IMR-90 (cell line): ENCODE data around the gene ZNF341. TPM values are rescaled to one million over a fixed set of nuclear protein-coding genes. Genes with fewer than 3 reads are reported as not detected.

Experiments
- ATAC-seq: fragments of 200-7000 bp; cut with Tn5 transposase; 2 replicates; pipeline ENCODE4 v1.9.1; 2020; ENCODE audit warnings: low read depth, mild to moderate bottlenecking, moderate library complexity
- BruUV-seq: library from RNA; stranded (reverse); fragments of 400-500 nt; replicated peaks from 2 replicates; lab custom pipeline; 2021; lab: Mats Ljungman, UMichigan
- CTCF ChIA-PET: fragments of 300-600 bp; formaldehyde crosslinking; extraction: SDS; loops from one replicate; lab custom pipeline; 2021; ENCODE audit warnings: antibody characterized with exemption; lab: Yijun Ruan, JAX
- POLR2A ChIA-PET: fragments of 300-600 bp; sonication (Branson Sonifier 250); formaldehyde crosslinking; loops from one replicate; lab custom pipeline; 2022; ENCODE audit warnings: antibody characterized with exemption; ENCODE audit not compliant: unreplicated experiment; lab: Charles Lee
- DNase-seq: peaks from one replicate; pipeline ENCODE4 v3.0.0; 2013
- H2AFZ ChIP-seq: replicated peaks from 2 replicates; pipeline ENCODE3; 2013; ENCODE audit warnings: low read length, mild to moderate bottlenecking; ENCODE audit not compliant: poor library complexity
- H2AK5ac ChIP-seq: 2 replicates; pipeline ENCODE4 v1.6.1; 2013; ENCODE audit warnings: low read depth, low read length, inconsistent platforms
- H2AK9ac ChIP-seq: replicated peaks from 2 replicates; pipeline ENCODE3; 2013; ENCODE audit warnings: mild to moderate bottlenecking, low read depth, low read length, moderate library complexity; ENCODE audit not compliant: poor library complexity
- H2BK120ac ChIP-seq: 2 replicates; pipeline ENCODE4 v1.6.1; 2013; ENCODE audit warnings: low read depth, low read length, inconsistent platforms
- H2BK15ac ChIP-seq: 3 replicates; pipeline ENCODE4 v1.6.1; 2013; ENCODE audit warnings: low read depth, low read length, inconsistent platforms
- H2BK20ac ChIP-seq: 2 replicates; pipeline ENCODE4 v1.6.1; 2013; ENCODE audit warnings: low read depth, mild to moderate bottlenecking, inconsistent platforms, low read length, moderate library complexity
- H2BK5ac ChIP-seq: 2 replicates; pipeline ENCODE4 v1.6.1; 2013; ENCODE audit warnings: mild to moderate bottlenecking, low read depth, low read length, inconsistent platforms; ENCODE audit not compliant: poor library complexity, severe bottlenecking
- H3K14ac ChIP-seq: replicated peaks from 2 replicates; pipeline ENCODE4 v1.6.1; 2013; ENCODE audit warnings: low read depth, low read length, inconsistent platforms
- H3K18ac ChIP-seq: 2 replicates; pipeline ENCODE4 v1.6.1; 2013; ENCODE audit warnings: low read depth, low read length, control low read depth
- H3K23ac ChIP-seq: 2 replicates; pipeline ENCODE4 v1.6.1; 2013; ENCODE audit warnings: low read depth, low read length, inconsistent platforms
- H3K27ac ChIP-seq: 2 replicates; pipeline ENCODE4 v1.5.1; 2013; ENCODE audit warnings: mild to moderate bottlenecking, control low read depth, low read length; ENCODE audit not compliant: insufficient read depth
- H3K27me3 ChIP-seq: 2 replicates; pipeline ENCODE4 v1.6.1; 2013; ENCODE audit warnings: low read length; ENCODE audit not compliant: control insufficient read depth, insufficient read depth
- H3K36me3 ChIP-seq: 2 replicates; pipeline ENCODE4 v1.6.1; 2013; ENCODE audit warnings: low read length, mixed read lengths; ENCODE audit not compliant: control insufficient read depth, insufficient read depth
- H3K4ac ChIP-seq: 2 replicates; pipeline ENCODE4 v1.6.1; 2013; ENCODE audit warnings: low read depth, low read length, inconsistent platforms
- H3K4me1 ChIP-seq: 2 replicates; pipeline ENCODE4 v1.6.1; 2013; ENCODE audit warnings: low read length, mixed read lengths; ENCODE audit not compliant: control insufficient read depth, insufficient read depth
- H3K4me2 ChIP-seq: 2 replicates; pipeline ENCODE4 v1.6.1; 2013; ENCODE audit warnings: low read depth, mild to moderate bottlenecking, control low read depth, low read length, moderate library complexity
- H3K4me3 ChIP-seq: 2 replicates; pipeline ENCODE4 v1.5.1; 2013; ENCODE audit warnings: low read depth, mild to moderate bottlenecking, control low read depth, low read length, moderate library complexity; ENCODE audit not compliant: insufficient read depth
- H3K56ac ChIP-seq: 2 replicates; pipeline ENCODE4 v1.6.1; 2013; ENCODE audit warnings: low read length, inconsistent platforms; ENCODE audit not compliant: insufficient read depth; ENCODE audit errors: extremely low read depth
- H3K79me1 ChIP-seq, 2 experiments: 2 replicates each; pipeline ENCODE4 v1.6.1; 2013; ENCODE audit warnings: low read length in 2 of 2, inconsistent platforms in 1 of 2, low read depth in 1 of 2
- H3K9ac ChIP-seq: 2 replicates; pipeline ENCODE4 v1.6.1; 2013; ENCODE audit warnings: low read depth, low read length, control low read depth
- H3K9me1 ChIP-seq: 2 replicates; pipeline ENCODE4 v1.6.1; 2013; ENCODE audit warnings: low read length, inconsistent platforms; ENCODE audit not compliant: insufficient read depth
- H3K9me3 ChIP-seq: 2 replicates; pipeline ENCODE4 v1.6.1; 2013; ENCODE audit warnings: low read length; ENCODE audit not compliant: control insufficient read depth, insufficient read depth
- H4K20me1 ChIP-seq: 2 replicates; pipeline ENCODE4 v1.6.1; 2013; ENCODE audit warnings: low read length, inconsistent platforms; ENCODE audit not compliant: insufficient read depth
- H4K5ac ChIP-seq: 2 replicates; pipeline ENCODE4 v1.6.1; 2013; ENCODE audit warnings: mild to moderate bottlenecking, low read depth, low read length, control low read depth
- H4K8ac ChIP-seq, 2 experiments: 2 replicates each; pipeline ENCODE4 v1.6.1; 2013; ENCODE audit warnings: low read depth in 2 of 2, low read length in 2 of 2, control low read depth in 1 of 2, inconsistent platforms in 1 of 2
- H4K91ac ChIP-seq: 2 replicates; pipeline ENCODE4 v1.6.1; 2013; ENCODE audit warnings: low read depth, low read length, inconsistent platforms; ENCODE audit not compliant: insufficient read depth
- CHD1 ChIP-seq: IDR thresholded peaks from 2 replicates; pipeline ENCODE4 v1.6.1; 2012; ENCODE audit warnings: low read depth, low read length, improper control_type of control experiment
- ELK1 ChIP-seq: fragments of 150-350 bp; IDR thresholded peaks from 2 replicates; pipeline ENCODE4 v1.6.1; 2016; ENCODE audit warnings: low read depth, mild to moderate bottlenecking, low read length, moderate library complexity, borderline replicate concordance
- RAD21 ChIP-seq: IDR thresholded peaks from 2 replicates; pipeline ENCODE4 v1.6.1; 2012; ENCODE audit warnings: low read length, improper control_type of control experiment
- SMC3 ChIP-seq: fragments of 150-350 bp; IDR thresholded peaks from 2 replicates; pipeline ENCODE4 v1.6.1; 2016; ENCODE audit warnings: low read depth, mild to moderate bottlenecking, antibody characterized with exemption, low read length, moderate library complexity
- USF2 ChIP-seq: fragments of 150-350 bp; IDR thresholded peaks from 2 replicates; pipeline ENCODE4 v1.6.1; 2017; ENCODE audit warnings: mild to moderate bottlenecking, antibody characterized with exemption, low read length, low read depth
- WGBS, 2 experiments: methylation state at CpG; one replicate each; pipeline versions ENCODE4 v1.1.5 to v1.1.7; 2013; ENCODE audit warnings: missing lambda C conversion rate in 2 of 2; ENCODE audit not compliant: insufficient read length in 1 of 2; ENCODE audit errors: extremely low coverage in 2 of 2; 5-methylcytosine and 5-hydroxymethylcytosine counted together
- dilution Hi-C: fragments of 300-500 bp; cut with HindIII; formaldehyde crosslinking; loops from one replicate; pipeline ENCODE4 v1.14.3; 2018; ENCODE audit warnings: low sequenced_read_pairs; ENCODE audit not compliant: unreplicated experiment
- in situ Hi-C: fragments of 300-500 bp; cut with MboI; formaldehyde crosslinking; loops from 3 replicates; pipeline ENCODE4 v1.14.3; 2019; ENCODE audit warnings: low sequenced_read_pairs, inconsistent platforms, mixed read lengths
- intact Hi-C: fragments of 100-400 bp; cut with micrococcal nuclease; formaldehyde crosslinking; loops from 2 replicates; pipeline ENCODE4 v1.10.0; 2022
- polyA plus RNA-seq, 3 experiments: library from polyadenylated mRNA; depleted of rRNA; stranded (reverse); fragments of >200 nt; gene quantifications; 2 replicates each; pipeline ENCODE4 v1.2.3, GENCODE V29; 2012; ENCODE audit warnings: low replicate concordance in 1 of 3
- total RNA-seq: library from RNA; depleted of rRNA; stranded (reverse); fragments of >200 nt; gene quantifications from 2 replicates; pipeline ENCODE4 v1.2.3, GENCODE V29; 2012

The ZNF341 gene
- total and polyA plus RNA-seq, 2 of the 4 experiments (the other 2 are of a cell fraction), result 1.1 to 3.4 TPM

GRCh38 chr20:33729101-33729500 is 2.7 kb upstream of the ZNF341 start:
- Histone ChIP-seq H2BK120ac (no peak overlapping the region), H3K27ac (no peak overlapping the region), H4K5ac (no peak overlapping the region), H2AFZ (no peak overlapping the region), H4K20me1 (no peaks in the 10 kb centered on the region), H2BK5ac (no peak overlapping the region), H3K23ac (no peak overlapping the region), H4K91ac (no peak overlapping the region), H2AK5ac (no peak overlapping the region), H3K9ac (no peak overlapping the region), H4K8ac (no peak overlapping the region), H2AK9ac (no peak overlapping the region), H3K79me1 (peaks cover 6 to 18% of the 10 kb centered on the region in 2 experiments; a peak in 3 of 4 replicates), H3K4me2 (no peak overlapping the region), H2BK15ac (no peak overlapping the region), H3K4ac (no peak overlapping the region), H3K4me1 (peaks cover 13% of the 10 kb centered on the region), H3K9me3 (no peaks in the 10 kb centered on the region), H3K56ac (no peak overlapping the region), H3K27me3 (no peaks in the 10 kb centered on the region; the same call in 1 of the 2 replicates), H2BK20ac (no peak overlapping the region), H3K14ac (no peak overlapping the region), H3K9me1 (peaks cover 7% of the 10 kb centered on the region; the same call in 1 of the 2 replicates), H3K4me3 (no peak overlapping the region), H3K36me3 (no peaks in the 10 kb centered on the region), H3K18ac (no peak overlapping the region)
- POLR2A ChIA-PET, result no interaction called here
- dilution Hi-C loops (no loop called here), intact Hi-C loops (no loop called here), in situ Hi-C loops (no loop called here)
- CTCF ChIA-PET, result no interaction called here
- TF ChIP-seq RAD21 (no peak), ELK1 (no peak), SMC3 (no peak), CHD1 (no peak), USF2 (no peak)
- WGBS, 2 experiments, result no CpG with 5 or more reads among the region's 4 CpGs
- ATAC-seq, result no peak
- no peak for DNase-seq
- no TSS peak for BruUV-seq
